ENCODE measurements around the gene STPG1.

DNA sequence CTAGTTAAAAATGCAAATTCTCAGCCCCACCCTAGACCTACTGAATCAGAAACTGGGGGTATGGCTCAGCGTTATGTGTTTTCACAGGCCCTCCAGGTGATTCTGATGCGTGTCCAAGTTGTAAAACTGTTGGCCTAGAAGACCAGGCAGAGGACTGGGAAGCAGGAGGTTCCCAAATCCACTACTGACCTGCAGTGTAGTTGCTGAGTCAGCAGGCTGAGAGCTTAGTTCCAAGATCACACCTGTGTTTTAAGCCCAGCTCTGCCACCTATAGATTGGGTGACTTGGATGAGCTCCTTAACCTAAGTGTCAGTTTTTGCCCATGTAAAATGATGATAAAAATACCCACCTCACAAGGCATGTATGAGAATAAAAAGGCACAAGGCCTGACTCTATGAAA lies 90.3 kb downstream of the STPG1 start:
- TF ChIP-seq, protein P1, sequence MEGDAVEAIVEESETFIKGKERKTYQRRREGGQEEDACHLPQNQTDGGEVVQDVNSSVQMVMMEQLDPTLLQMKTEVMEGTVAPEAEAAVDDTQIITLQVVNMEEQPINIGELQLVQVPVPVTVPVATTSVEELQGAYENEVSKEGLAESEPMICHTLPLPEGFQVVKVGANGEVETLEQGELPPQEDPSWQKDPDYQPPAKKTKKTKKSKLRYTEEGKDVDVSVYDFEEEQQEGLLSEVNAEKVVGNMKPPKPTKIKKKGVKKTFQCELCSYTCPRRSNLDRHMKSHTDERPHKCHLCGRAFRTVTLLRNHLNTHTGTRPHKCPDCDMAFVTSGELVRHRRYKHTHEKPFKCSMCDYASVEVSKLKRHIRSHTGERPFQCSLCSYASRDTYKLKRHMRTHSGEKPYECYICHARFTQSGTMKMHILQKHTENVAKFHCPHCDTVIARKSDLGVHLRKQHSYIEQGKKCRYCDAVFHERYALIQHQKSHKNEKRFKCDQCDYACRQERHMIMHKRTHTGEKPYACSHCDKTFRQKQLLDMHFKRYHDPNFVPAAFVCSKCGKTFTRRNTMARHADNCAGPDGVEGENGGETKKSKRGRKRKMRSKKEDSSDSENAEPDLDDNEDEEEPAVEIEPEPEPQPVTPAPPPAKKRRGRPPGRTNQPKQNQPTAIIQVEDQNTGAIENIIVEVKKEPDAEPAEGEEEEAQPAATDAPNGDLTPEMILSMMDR (IDR thresholded peaks at IDR 0.05; ENCODE audit: insufficient read depth, low read length, poor library complexity, severe bottlenecking), result no peak
- no peak for TF ChIP-seq EZH2phosphoT487 (conservative IDR thresholded peaks at IDR 0.05; ENCODE audit: low read length)

Measured in SU-DHL-6 (cell line).